Parathyroid adenoma (tissue), 2 donors: ENCODE results near the gene MAGED4B.
"Not testable (repeated sequence)": the region's sequence is repeated elsewhere in the genome, so short reads cannot be mapped to it uniquely, and the experiment has no call there.

Experiments used
- H2AFZ ChIP-seq: fragments of 300-600 bp; sonication (generic); one replicate; pipeline ENCODE4 v1.7.0; 2017; ENCODE audit warnings: antibody characterized with exemption, mild to moderate bottlenecking
- H3K27ac ChIP-seq: fragments of 300-600 bp; sonication (generic); one replicate; pipeline ENCODE4 v1.7.0; 2017
- H3K27me3 ChIP-seq: fragments of 300-600 bp; sonication (generic); one replicate; pipeline ENCODE4 v1.7.0; 2017; ENCODE audit warnings: low read length; ENCODE audit not compliant: control insufficient read depth, insufficient read depth
- H3K36me3 ChIP-seq: fragments of 300-600 bp; sonication (generic); one replicate; pipeline ENCODE4 v1.7.0; 2017; ENCODE audit warnings: low read length; ENCODE audit not compliant: control insufficient read depth, insufficient read depth
- H3K4me1 ChIP-seq: fragments of 300-600 bp; sonication (generic); one replicate; pipeline ENCODE4 v1.7.0; 2017; ENCODE audit warnings: control low read depth
- H3K4me2 ChIP-seq: fragments of 300-600 bp; sonication (generic); one replicate; pipeline ENCODE4 v1.7.0; 2017; ENCODE audit warnings: low read length
- H3K4me3 ChIP-seq: fragments of 300-600 bp; sonication (generic); one replicate; pipeline ENCODE4 v1.7.0; 2017; ENCODE audit warnings: low read depth, low read length
- H3K79me2 ChIP-seq: fragments of 300-600 bp; sonication (generic); one replicate; pipeline ENCODE4 v1.7.0; 2017; ENCODE audit warnings: control low read depth
- H3K9ac ChIP-seq: fragments of 300-600 bp; sonication (generic); one replicate; pipeline ENCODE4 v1.7.0; 2017; ENCODE audit warnings: mild to moderate bottlenecking
- H3K9me3 ChIP-seq: fragments of 300-600 bp; sonication (generic); one replicate; pipeline ENCODE4 v1.7.0; 2017; ENCODE audit warnings: low read length; ENCODE audit not compliant: control insufficient read depth
- TF ChIP-seq, protein P1 (sequence below): fragments of 300-600 bp; sonication (generic); IDR thresholded peaks from one replicate; pipeline ENCODE4 v1.7.0; 2017; ENCODE audit warnings: antibody characterized with exemption, mild to moderate bottlenecking
- donor health status: primary hyperparathyroidism.

MAGED4B gene, protein sequence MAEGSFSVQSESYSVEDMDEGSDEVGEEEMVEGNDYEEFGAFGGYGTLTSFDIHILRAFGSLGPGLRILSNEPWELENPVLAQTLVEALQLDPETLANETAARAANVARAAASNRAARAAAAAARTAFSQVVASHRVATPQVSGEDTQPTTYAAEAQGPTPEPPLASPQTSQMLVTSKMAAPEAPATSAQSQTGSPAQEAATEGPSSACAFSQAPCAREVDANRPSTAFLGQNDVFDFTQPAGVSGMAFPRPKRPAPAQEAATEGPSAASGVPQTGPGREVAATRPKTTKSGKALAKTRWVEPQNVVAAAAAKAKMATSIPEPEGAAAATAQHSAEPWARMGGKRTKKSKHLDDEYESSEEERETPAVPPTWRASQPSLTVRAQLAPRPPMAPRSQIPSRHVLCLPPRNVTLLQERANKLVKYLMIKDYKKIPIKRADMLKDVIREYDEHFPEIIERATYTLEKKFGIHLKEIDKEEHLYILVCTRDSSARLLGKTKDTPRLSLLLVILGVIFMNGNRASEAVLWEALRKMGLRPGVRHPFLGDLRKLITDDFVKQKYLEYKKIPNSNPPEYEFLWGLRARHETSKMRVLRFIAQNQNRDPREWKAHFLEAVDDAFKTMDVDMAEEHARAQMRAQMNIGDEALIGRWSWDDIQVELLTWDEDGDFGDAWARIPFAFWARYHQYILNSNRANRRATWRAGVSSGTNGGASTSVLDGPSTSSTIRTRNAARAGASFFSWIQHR

DNA sequence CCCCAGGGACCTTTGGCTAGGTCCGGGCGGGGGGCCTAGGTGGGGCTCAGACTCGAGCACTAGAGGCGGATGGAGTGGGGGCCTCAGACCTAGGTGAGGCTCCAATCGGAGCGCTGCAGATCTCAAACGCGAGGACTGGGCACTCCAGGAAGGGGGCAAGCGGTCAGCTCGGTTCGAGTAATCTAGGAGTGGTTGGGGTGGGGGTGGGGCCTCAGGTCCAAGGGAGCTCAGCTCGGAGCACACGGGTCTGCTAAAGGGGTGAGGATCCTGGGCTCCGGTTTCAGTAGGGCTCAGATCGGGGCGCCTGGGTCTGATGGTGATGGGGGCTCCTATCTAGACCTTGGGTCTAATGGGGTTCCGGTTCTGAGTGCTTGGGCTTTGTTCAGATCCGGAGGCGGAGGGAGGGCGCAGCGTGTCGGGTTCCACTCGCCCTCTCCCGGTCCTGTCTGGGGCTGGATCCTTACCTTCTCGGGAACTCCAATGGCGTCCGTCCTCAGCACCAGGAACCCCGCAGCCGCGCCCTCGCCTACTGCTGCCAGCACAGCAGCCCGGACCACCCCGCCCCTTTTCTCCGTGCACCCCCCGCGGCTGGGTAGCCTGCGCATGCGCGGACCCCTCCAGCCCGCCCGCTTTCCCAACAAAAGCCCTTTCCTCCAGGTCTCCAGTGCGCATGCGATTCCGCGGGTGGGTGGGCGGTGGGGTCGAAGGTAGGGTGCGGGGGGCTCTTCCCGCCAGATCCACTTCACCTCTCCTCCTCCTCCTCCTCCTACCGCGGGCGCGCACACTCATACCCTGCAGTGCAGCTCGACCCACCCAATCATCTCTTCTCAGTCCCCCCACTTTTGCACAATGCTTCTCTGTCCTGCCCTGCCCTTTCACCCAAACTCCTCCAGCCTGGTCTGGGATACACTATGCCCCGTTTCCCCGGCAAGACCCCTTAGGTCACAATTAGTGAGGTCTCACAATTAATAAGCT lies at the start of gene MAGED4B:
MAGED4B (minus strand) TSS at position 518 of the 975 bp plus-strand sequence. CDS start 1,011 bp downstream, outside the sequence.
- not testable (repeated sequence) for H3K4me1 ChIP-seq, H2AFZ ChIP-seq, H3K27me3 ChIP-seq

DNA sequence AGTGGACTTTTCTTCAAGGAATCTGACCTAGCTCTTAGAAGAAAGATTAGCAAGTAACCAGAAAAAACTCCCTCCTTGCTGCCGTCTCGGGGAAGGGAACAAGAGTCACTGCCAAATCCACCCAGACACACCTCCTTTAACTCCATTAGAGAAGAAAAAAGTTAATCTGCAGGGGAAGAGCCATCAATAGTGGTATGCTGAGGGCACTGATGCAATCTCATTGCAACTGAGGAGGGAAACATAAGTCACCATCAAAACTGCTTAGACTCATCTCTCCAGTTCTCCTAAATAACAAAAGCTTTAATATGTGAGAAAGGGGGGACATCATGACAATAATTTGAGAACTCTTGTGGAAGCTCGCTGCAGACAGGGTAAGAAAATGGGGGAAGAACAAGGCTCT lies 49.3 kb upstream of the MAGED4B start:
- no peak overlapping the region for H3K4me2 ChIP-seq
- no peaks in the 10 kb centered on the region for H3K4me1 ChIP-seq
- no peak overlapping the region for H2AFZ ChIP-seq
- no peaks in the 10 kb centered on the region for H3K9me3 ChIP-seq
- no peak overlapping the region for H3K4me3 ChIP-seq
- H3K27ac ChIP-seq: no peak overlapping the region
- no peaks in the 10 kb centered on the region for H3K36me3 ChIP-seq
- TF ChIP-seq, protein P1, sequence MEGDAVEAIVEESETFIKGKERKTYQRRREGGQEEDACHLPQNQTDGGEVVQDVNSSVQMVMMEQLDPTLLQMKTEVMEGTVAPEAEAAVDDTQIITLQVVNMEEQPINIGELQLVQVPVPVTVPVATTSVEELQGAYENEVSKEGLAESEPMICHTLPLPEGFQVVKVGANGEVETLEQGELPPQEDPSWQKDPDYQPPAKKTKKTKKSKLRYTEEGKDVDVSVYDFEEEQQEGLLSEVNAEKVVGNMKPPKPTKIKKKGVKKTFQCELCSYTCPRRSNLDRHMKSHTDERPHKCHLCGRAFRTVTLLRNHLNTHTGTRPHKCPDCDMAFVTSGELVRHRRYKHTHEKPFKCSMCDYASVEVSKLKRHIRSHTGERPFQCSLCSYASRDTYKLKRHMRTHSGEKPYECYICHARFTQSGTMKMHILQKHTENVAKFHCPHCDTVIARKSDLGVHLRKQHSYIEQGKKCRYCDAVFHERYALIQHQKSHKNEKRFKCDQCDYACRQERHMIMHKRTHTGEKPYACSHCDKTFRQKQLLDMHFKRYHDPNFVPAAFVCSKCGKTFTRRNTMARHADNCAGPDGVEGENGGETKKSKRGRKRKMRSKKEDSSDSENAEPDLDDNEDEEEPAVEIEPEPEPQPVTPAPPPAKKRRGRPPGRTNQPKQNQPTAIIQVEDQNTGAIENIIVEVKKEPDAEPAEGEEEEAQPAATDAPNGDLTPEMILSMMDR: no peak
- H3K79me2 ChIP-seq: no peaks in the 10 kb centered on the region
- H3K9ac ChIP-seq: no peak overlapping the region
- H3K27me3 ChIP-seq: no peaks in the 10 kb centered on the region

More for the DNA sequence above, at the start of gene MAGED4B:
- H3K27ac ChIP-seq, H3K4me2 ChIP-seq, H3K9me3 ChIP-seq, H3K9ac ChIP-seq, H3K79me2 ChIP-seq, H3K4me3 ChIP-seq, H3K36me3 ChIP-seq: not testable (repeated sequence)

DNA sequence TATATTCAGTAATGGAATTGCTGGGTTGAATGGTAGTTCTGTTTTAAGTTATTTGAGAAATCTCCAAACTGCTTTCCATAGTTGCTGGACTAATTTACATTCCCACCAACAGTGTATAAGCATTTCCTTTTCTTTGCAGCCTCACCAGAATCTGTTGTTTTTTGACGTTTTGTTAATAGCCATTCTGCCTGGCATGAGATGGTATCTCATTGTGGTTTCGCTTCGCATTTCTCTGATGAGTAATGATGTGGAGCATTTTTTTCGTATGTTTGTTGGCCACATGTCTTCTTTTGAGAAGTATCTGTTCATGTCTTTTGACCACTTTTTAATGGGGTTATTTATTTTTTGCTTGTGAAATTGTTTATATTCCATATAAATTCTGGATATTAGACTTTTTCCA lies 13.6 kb upstream of the MAGED4B start:
- H3K36me3 ChIP-seq: no peaks in the 10 kb centered on the region
- TF ChIP-seq, protein P1: no peak
- H3K4me1 ChIP-seq: no peaks in the 10 kb centered on the region
- no peaks in the 10 kb centered on the region for H3K27me3 ChIP-seq
- no peak overlapping the region for H3K27ac ChIP-seq
- H2AFZ ChIP-seq: no peak overlapping the region
- no peak overlapping the region for H3K4me3 ChIP-seq
- no peaks in the 10 kb centered on the region for H3K9me3 ChIP-seq
- no peak overlapping the region for H3K9ac ChIP-seq
- H3K79me2 ChIP-seq: no peaks in the 10 kb centered on the region
- no peak overlapping the region for H3K4me2 ChIP-seq

DNA sequence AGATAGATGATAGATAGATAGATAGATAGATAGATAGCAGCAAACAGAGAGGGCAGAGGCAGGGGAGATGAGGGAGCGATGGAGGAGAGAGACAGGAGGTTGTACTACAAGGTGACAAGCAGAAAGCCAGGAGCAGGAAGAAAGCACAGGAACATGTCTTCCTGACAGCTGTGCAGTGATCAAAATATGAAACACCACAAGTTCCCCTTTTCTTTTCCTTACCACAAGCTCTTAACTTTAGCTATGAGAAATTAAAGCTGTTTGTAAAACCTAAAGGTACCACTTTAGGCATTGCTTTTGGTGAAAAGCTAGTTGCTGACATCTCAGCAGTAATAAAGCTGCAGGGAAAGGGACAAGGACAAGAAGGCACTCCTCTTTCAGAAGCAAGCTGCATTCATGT lies 9.1 kb upstream of the MAGED4B start:
- Histone ChIP-seq H3K4me2 (no peak overlapping the region), H3K4me1 (no peaks in the 10 kb centered on the region), H3K27ac (no peak overlapping the region), H3K4me3 (no peak overlapping the region), H3K36me3 (no peaks in the 10 kb centered on the region), H3K27me3 (no peaks in the 10 kb centered on the region), H3K79me2 (no peaks in the 10 kb centered on the region), H3K9me3 (no peaks in the 10 kb centered on the region), H3K9ac (no peak overlapping the region), H2AFZ (no peak overlapping the region)
- TF ChIP-seq, protein P1: no peak

DNA sequence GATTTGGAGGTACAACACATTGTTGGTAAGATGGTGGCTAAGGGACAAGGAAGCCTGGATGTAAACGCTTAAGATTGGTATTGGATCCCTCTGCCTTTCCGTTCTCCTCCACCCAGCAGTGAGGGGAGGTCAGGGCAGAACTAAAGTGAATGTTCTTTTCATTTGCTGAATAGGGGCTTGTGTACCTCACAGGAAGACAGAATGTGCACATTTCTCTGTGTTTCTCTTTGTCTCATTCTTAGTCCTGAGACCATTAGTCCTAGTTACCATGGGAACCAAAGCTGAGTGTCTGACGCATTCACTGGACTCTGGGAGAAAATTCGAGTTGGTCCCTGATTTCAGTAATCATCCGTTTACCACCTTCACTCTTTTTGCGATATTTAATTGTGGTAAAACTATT lies 26.7 kb downstream of the MAGED4B start:
- not testable (repeated sequence) for H3K4me1 ChIP-seq, H3K4me3 ChIP-seq, H3K9ac ChIP-seq, H3K4me2 ChIP-seq, H2AFZ ChIP-seq, H3K79me2 ChIP-seq, H3K36me3 ChIP-seq, H3K27me3 ChIP-seq, H3K9me3 ChIP-seq, H3K27ac ChIP-seq
